Activated T-cell treated with anti-CD3 and anti-CD28 coated beads for 4 hours (primary cell): Measurements from ENCODE around the gene DGCR8.
A peak's percentile ranks its signal among the peaks of the same experiment; 100 is the strongest.
"Not testable (repeated sequence)": the region's sequence is repeated elsewhere in the genome, so short reads cannot be mapped to it uniquely, and the experiment has no call there.

Experiments used
- DNase-seq: peaks from one replicate; pipeline ENCODE4 v3.0.0-alpha.2; 2020

The DGCR8 gene

DNA sequence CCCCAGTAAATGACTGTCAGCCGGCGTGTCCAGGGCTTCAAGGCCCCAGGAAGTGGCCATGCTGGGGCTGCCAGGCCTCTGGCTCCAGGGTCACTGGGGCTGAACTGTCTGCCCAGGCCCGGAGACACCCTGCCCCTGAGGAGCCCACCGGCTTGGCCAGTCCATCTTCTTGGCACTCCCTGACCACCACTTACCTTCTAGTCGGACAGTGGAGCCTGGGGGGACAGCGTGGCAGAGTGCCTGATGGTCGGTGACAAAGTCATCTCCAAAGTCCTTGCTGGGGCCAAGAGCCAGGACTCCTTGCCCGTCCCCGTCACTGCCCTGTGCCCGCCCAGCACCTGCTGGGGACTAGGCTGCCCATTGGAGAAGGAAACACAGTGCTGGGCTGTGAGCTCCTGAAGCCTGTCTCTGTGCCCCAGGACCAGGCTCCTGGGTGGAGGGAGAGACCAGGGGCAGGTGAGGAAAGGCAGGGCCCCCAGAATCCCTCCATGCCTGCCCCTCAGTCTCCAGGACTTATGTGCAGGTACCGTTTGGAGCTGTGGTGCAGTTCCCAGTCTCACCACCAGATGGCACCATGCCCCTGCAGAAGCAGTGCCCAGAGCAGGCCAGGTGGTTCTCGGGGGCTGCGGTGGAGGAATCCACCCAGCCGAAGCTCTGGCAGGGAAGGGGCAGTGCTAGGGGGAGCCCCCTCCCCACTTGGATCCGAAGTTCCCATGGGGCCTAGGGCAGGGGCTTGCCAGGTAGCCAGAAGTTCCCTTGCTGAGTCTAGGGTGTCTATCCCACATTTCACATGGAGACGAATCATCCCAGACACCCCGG is 76.8 kb downstream of the DGCR8 start:
- peak; percentile 91 for DNase-seq

DNA sequence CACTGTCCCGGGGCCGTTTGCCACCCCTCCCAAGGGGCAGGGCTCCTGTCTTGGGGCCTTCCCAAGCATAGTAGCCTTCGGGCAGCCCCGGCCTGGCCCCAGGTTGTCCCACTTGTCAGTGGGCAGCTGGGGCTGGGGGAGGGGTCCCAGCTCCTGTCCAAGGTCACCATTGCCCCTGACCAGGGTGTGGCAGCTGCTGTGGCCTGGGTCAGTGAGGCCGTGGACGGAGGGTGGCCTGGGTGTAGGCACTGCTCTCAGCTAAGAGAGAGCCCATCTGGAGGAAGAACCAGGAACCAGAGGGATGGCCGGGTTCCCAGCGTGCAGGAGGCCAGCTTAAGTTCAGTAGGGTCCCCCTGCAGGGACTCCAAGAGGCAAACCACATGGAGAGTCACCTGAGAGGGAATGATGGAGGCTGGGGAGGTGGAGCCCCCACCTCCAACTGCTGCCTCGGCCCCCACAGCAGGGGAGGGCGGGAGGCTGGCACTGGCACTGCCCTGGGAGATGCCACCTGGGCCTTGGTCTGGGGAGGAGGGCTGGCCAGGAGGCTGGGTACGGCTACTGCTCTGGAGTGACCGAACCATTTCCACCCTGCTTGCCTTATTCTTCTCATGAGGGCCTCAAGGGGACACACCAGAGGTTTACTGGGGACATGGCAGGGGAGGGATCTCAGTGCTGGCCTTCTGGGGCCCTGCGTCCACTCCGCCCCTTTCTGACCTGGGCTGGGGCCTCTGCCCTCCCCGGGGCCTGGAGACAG is 77.6 kb downstream of the DGCR8 start:
- DNase-seq = no peak

DNA sequence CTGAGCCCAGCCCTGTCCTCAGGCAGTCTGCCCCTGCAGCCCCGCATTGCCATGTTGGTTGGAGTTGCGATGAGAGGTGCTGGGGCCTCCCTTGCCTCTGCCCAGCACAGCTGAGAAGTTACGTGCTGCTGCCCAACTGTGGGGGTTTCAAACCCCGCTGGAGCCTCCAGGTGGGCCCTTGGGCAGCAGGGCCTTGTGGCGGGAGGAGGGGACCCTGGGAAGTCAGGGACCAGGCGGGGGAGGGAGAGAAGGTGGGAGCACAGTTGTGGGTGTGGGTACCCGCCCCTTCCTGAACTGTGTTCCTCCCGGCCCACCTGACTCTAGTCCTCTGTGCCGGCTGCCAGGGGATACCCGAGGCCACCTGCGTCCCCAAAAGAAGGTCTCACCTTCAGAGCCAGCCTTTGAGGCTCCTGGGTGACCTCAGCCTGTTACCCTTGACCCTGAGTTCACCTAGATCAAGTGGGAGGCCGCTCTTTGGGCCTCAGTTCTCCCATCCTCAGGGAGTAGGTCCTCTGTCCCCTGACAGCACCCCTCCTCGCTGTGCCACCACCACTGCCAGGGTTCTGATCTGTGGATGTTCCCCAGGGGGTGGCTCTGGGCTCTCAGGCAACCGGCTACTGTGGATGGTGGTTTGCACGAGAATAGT is 78.5 kb downstream of the DGCR8 start:
- no peak for DNase-seq

DNA sequence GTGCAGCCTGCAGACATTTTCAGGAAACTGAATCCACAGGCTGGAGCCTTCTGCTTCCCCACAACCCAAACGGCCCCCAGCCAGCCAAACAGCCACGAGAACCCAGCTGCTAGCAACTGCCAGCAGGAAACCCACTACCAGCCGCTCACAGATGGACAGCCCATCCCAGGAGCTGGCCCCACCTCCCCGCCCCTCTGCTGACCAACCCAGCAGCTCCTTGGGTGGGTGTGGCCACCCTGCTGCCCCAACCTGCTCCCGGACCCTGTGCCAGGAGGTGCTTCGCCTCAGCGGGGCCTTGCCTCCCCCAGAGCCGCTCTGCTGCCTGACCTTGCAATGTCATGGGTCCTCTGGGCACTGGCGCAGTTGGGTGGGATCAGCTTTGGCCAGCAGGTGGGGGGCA is 79.0 kb downstream of the DGCR8 start:
- no peak for DNase-seq

DNA sequence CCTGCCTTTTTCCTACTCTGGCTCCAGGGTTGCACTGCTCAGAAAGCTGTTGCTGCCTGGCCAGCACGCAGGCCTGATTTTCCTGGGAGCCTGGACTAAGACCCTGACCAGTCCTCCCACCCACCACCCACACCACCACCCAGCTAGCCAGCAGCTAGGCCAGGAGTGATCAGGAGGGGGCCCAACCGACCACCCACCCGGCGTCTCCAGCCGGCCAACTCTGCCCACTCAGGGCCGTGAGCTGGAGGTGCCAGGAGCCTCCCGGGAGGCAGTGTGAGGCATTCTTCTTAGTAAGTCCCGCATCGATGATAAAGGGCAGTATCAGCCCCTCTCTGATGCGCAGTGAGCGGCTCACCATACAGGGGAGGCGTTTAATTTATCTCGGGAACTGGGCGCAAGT is 79.5 kb downstream of the DGCR8 start:
- not testable (repeated sequence) for DNase-seq

DNA sequence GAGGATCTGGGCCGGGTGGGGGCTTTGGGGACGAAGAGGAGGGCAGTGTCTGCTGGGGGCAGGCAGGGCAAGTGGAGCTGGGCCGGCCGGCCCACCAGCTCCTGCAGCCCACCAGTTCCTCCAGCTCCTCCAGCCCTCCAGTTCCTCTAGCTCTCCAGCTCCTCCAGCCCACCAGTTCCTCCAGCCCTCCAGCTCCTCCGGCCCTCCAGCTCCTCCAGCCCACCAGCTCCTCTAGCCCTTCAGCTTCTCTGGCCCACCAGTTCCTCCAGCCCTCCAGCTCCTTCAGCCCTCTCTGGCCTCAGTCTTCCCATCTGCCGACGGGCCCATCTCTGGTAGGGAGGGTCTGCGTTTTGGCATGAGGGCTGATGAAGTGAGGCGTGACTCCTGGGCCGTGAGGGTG is 80.0 kb downstream of the DGCR8 start:
- DNase-seq = no peak
